HG03558 (cell line): ENCODE results near the gene EFCAB12.
"Not testable (repeated sequence)": the region's sequence is repeated elsewhere in the genome, so short reads cannot be mapped to it uniquely, and the experiment has no call there.

ENCODE experiments used
- ATAC-seq: cut with Tn5 transposase; IDR thresholded peaks from one replicate; pipeline ENCODE4 v1.9.1; 2021; ENCODE audit warnings: moderate number of reproducible peaks; ENCODE audit not compliant: unreplicated experiment; ENCODE audit errors: extremely low read depth

Gene EFCAB12

DNA sequence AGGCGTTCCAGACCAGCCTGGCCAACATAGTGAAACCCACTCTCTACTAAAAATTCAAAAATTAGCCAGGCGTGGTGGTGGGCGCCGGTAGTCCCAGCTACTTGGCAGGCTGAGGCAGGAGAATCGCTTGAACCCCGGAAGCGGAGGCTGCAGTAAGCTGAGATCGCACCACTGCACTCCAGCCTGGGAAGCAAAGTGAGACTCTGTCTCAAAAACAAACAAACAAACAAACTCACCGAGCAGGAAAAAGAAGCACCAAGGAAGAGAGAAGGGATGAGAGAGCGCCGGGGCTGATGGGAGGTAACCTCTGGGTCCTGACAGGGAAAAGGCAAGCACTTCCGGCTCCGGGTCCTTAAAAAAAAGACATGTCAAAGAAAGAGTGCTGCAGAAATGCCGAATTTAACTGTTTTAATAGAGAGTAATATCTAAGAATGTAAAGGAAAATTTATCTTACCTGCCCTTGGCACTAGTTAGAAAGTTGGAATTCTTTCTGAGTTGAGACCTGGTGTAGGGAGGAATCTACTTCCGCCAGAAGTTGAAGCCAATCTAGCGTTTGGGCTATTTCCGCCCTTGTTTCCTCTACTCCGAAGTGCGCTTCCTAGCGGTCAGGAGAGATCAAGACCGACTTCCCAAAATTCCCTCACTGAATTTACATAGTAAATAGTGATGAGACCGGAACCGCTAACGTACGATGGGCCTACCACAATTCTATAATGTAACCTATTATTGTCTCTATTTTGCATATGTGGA is 29.1 kb downstream of the EFCAB12 start:
- ATAC-seq, result peak; percentile 44

DNA sequence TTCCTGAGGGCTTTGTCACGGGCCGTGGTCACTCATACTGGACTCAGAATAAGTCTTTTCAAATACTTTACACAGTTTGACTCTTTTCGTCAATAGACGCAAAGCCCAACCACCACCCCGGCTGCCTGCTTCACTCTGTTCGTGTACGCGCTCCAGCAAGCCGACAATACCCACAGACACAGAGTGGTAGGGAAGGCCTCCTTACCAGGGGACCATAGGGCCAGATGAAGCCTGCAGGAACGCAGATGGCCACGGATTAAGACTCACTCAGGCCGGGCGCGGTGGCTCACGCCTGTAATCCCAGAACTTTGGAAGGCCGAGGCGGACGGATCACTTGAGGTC is 29.7 kb downstream of the EFCAB12 start:
- ATAC-seq, result no peak

- not testable (repeated sequence) for ATAC-seq
Measured at GRCh38 chr3:129393760-129394564, 34.5 kb downstream of the EFCAB12 start.

DNA sequence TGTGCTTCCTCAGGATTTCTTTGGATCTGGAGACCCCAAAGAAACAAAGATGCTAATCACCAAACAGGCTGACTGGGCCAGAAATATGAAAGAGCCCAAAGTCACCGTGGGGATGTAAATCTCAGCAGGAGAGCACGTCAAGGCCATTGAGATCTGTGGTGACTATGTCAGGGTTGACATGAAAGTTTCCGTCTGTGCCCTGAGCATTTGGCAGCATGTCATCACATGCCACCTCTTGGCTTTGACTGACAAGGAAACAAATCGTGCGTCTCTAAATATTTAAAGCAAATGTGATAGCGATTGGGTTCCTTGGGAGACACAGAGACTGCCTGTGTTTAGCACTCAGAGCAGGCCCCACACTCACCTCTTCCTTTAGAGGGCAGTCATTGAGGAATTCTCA is 35.2 kb downstream of the EFCAB12 start:
- no peak for ATAC-seq

- not testable (repeated sequence) for ATAC-seq
Measured at GRCh38 chr3:129392106-129392887, 36.1 kb downstream of the EFCAB12 start.

DNA sequence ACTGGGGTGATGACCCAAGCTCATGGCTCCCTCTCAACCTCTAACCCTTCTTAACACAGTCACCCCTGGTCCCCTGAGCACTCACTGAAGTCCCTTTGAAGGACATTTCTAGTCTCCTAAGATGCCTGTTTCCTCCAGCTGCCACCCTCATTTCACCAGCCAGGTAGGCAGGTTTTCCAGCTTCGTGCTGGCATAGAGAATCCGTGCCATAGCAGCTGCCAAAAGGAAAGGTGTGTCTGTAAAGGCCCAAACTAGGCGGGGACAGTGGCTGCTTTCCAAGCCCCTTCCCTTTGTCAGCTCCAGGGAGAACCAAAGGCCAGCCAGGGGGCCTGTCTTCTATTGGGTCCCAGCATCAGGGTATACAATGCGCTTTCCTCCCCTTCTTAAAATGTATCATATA is 36.9 kb downstream of the EFCAB12 start:
- not testable (repeated sequence) for ATAC-seq

- ATAC-seq, result no peak
Measured at GRCh38 chr3:129389572-129389937, 38.9 kb downstream of the EFCAB12 start.

DNA sequence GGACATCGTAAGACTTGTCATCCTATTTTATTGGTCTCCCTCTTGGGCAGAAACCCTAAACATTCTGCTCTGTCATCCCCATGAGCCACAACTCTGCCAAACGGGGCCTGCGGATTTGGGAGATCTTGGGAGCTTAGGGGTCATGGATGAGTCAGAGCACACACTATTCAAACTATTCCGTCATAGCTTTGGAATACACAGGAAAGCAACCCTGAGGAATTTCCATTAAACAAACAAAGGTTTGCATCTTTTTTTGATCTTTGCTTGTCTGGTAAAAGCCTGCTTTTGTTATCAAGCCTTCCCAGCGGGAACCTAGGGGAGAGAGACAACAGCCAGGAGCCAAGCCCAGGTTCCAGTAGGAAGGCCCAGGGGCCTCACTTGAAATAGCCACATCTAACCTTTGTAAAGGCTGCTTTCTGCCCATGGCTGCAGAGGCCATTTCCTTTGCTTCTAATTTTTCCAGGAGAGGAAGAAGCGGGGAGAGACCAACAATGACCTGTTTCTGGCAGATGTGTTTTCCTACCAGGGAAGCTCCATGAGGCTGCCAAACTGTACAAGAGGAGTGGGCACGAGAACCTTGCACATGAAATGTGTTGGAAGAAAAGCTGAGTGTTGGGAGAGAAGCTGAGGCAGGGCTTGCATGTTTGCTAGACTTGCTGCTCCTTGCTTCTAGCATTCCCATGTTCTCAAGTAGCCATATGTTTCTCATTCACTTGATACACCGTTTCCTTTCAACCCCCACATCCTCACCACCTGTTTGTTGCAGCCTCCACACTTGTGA is 39.5 kb downstream of the EFCAB12 start:
- not testable (repeated sequence) for ATAC-seq

DNA sequence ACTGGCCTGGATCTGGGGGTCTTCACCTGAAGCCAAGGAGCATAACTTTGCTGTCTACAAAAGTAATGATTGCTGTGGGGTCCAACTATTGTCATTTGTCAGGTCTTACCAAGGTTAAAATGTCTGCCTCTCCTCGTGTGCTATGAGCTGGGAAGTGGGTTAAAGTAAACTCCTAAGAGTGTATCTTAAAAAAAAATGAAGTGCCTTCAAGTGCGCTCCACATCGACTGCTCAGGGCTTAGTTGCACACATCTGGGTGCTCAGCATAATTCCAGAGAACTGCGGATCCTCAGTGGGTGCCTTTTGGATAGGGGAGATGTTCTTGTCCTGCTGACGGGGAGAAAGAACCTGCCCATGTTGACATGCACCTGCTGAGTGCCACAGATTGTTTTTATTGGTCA is 40.9 kb downstream of the EFCAB12 start:
- no peak for ATAC-seq

DNA sequence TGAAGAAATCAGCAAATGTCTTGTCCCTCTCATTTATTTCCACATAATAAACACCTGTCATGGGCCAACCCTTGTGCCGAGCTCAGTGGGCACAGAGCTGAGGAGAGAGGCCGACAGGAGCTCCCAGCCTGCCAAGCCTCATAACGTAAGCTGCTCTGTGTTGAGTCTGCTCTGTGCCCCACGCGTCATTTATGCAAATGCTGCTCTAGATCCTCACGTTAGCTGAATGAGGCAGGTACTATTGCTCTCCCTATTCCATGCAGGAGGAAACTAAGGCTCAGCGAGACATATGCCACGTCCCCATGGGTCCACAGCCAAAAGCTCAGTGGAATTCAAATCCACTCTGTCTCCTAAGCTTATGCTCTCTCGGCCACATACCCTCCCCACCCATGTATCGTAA is 41.5 kb downstream of the EFCAB12 start:
- no peak for ATAC-seq

GRCh38 chr3:129385507-129385906 is 42.9 kb downstream of the EFCAB12 start:
- ATAC-seq, result not testable (repeated sequence)

GRCh38 chr3:129384594-129385323 is 43.7 kb downstream of the EFCAB12 start:
- ATAC-seq, result no peak

DNA sequence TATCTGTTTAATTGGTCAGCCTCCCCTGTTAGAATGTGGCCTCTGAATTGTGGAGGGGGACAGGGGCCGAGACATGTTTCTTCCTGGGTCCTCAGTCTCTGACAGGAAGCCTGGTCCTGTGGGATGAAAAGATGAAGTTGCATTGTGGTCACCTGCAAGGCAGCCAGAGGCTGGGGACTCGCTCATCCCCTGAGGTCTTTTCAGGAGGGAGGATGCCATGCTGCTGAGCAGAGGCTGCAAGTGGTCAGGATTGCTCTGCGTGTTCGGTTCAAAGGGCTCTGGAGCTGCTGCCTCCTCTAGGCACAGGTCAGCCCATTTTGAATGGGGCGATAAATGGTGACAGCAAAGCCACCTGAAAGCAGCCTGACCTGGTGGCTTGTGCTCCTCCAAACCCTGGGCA is 44.3 kb downstream of the EFCAB12 start:
- ATAC-seq, result not testable (repeated sequence)

DNA sequence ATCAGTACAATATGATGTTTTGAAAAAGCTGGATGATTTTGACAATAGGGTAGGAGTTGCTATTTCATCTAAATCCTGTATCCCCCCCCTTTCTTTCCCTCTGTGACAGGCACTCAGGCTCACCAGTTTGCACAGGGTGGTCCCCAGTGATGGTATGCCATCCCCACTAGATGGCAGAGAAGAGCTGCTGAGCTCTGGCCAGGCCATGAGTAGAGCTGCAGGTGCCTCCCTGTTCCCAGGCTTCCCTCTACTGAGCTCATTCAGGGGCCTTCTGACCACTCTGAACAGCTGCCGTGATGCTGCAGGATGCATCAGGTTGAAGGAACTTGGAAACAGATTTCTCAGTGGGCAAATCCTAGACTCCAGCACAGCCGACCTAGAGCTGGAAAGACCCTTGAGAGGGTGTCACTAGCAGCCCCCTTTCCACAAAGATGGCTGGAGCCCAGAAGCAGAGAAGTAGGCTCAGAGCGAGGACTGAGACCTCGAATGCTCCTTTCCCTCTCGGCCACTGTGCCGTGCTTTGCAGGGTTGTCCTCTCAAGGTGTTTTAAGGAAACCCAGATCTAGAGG is 45.1 kb downstream of the EFCAB12 start:
- no peak for ATAC-seq

DNA sequence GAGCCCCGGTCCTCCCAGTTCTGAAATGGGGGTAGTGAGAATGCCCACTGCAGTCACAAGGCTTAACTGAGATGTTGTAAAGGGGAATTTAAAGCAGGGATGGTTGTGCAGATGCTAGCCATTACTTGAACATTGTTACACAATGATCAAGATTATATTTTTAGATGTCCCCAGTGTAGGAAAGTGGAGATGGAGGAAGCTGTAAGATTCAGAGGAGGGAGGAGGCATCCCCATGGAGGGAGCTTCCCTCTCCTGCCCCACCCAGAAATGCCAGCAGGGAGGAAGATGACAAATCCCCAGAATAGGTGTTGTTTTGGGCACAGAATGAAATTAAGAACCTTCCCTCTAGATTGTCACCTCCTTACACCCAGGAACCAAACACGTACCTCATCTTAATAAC is 46.1 kb downstream of the EFCAB12 start:
- ATAC-seq, result no peak

- ATAC-seq, result no peak
Measured at GRCh38 chr3:129379582-129380358, 48.7 kb downstream of the EFCAB12 start.

DNA sequence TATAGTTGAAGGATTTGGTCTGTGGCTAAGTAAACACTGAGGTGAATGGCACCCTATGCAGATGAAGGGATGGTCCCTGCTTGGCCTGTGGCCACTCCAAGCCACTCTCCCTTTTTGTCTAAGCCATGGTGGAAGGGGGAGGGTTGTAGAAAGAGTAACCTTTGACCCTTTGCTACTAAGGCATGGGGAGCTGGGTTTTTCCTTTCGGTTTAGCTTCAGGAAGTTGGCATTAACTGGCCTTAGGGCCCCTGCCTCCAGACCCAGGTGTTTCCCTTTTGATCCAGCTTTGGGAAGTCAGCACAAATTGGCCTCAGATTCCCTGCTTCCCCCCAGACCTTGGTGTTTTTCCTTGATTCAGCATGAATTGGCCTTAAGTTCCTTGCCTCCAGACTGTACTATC is 49.5 kb downstream of the EFCAB12 start:
- no peak for ATAC-seq

- no peak for ATAC-seq
Measured at GRCh38 chr3:129377615-129378014, 50.8 kb downstream of the EFCAB12 start.

- no peak for ATAC-seq
Measured at GRCh38 chr3:129375099-129375498, 53.3 kb downstream of the EFCAB12 start.
